NCI-H460 (cell line): Measurements from ENCODE around the gene HOXA10. TPM values are rescaled to one million over a fixed set of nuclear protein-coding genes. Genes with fewer than 3 reads are reported as not detected.

Experiments
- DNase-seq: peaks from one replicate; pipeline ENCODE4 v3.0.0-alpha.2; 2016; ENCODE audit warnings: low read depth; ENCODE audit errors: extremely low read depth
- total RNA-seq: library from RNA; depleted of rRNA; stranded (reverse); fragments of >200 nt; shearing (Covaris generic); gene quantifications from 2 replicates; pipeline ENCODE4 v1.2.3, GENCODE V29; 2014

Gene HOXA10
- total RNA-seq, 1 experiment from 2014 or later: 11.9 TPM

GRCh38 chr7:27203964-27204594, 30.0 kb upstream of the HOXA10 start:
- no peak for DNase-seq

GRCh38 chr7:27203365-27203953, 29.3 kb upstream of the HOXA10 start:
- DNase-seq: no peak

GRCh38 chr7:27202862-27203134, 28.7 kb upstream of the HOXA10 start:
- DNase-seq: no peak

- DNase-seq: no peak
Observed at GRCh38 chr7:27202018-27202861, 28.1 kb upstream of the HOXA10 start.

GRCh38 chr7:27201580-27202017, 27.5 kb upstream of the HOXA10 start:
- no peak for DNase-seq

GRCh38 chr7:27200761-27201579, 26.9 kb upstream of the HOXA10 start:
- no peak for DNase-seq

GRCh38 chr7:27199849-27200760, 26.0 kb upstream of the HOXA10 start, which contains the start of gene HOXA13:
HOXA13 (minus strand) TSS chr7:27200091; CDS start chr7:27200077, 14 bp downstream.
- peak; percentile 55 for DNase-seq

- DNase-seq: no peak
Observed at GRCh38 chr7:27198871-27199801, 25.0 kb upstream of the HOXA10 start.

GRCh38 chr7:27198138-27198841, 24.2 kb upstream of the HOXA10 start:
- no peak for DNase-seq

GRCh38 chr7:27197137-27198042, 23.3 kb upstream of the HOXA10 start:
- DNase-seq: no peak

GRCh38 chr7:27196287-27196767, 22.2 kb upstream of the HOXA10 start:
- DNase-seq: peak; percentile 72

GRCh38 chr7:27194686-27195379, 20.7 kb upstream of the HOXA10 start:
- DNase-seq: no peak

GRCh38 chr7:27194002-27194352, 19.9 kb upstream of the HOXA10 start:
- DNase-seq: no peak

GRCh38 chr7:27193335-27194001, 19.3 kb upstream of the HOXA10 start:
- no peak for DNase-seq

GRCh38 chr7:27192546-27193334, 18.6 kb upstream of the HOXA10 start:
- DNase-seq: no peak
